ENCODE results near the gene DHX32.

The DHX32 gene

DNA sequence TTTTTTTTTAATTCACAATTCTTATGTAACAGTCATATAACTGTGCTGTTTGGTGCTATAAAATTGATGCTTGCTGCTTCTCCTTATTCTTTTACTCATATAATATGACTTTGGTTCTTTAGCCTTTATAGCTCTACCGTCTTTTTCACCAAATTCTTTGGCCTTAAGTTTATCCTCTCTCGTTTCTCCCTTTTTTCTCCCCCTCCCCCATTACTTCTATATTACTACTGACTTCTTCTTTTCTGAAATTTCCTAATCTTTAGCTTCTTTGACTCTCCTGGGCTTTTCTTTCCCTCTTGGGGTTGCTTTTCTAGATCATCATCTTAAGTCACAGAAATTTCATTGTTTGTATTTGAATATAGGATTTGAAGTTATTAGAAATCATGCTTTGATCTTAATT is 54.0 kb downstream of the DHX32 start:
- Histone ChIP-seq H3K4me1 (ENCODE audit: control insufficient read depth in 2 of 2, insufficient read depth in 2 of 2, low read length in 2 of 2) (peaks cover 11% of the 10 kb centered on the region in 2 donors), H3K4me3 (ENCODE audit: low read length in 2 of 2) (no peak overlapping the region), H3K9me3 (ENCODE audit: control insufficient read depth in 2 of 2, low read length in 2 of 2) (no peaks in the 10 kb centered on the region), H3K27ac (ENCODE audit: low read depth in 2 of 2, low read length in 2 of 2) (no peak overlapping the region), H3K9ac (ENCODE audit: low read depth in 1 of 2, low read length in 2 of 2) (no peak overlapping the region), H3K27me3 (ENCODE audit: control insufficient read depth in 2 of 2, insufficient read depth in 2 of 2, low read length in 2 of 2) (no peaks in the 10 kb centered on the region), H3K36me3 (ENCODE audit: control insufficient read depth in 2 of 2, insufficient read depth in 2 of 2, low read length in 2 of 2) (peaks cover 39 to 42% of the 10 kb centered on the region in 2 donors)

DNA sequence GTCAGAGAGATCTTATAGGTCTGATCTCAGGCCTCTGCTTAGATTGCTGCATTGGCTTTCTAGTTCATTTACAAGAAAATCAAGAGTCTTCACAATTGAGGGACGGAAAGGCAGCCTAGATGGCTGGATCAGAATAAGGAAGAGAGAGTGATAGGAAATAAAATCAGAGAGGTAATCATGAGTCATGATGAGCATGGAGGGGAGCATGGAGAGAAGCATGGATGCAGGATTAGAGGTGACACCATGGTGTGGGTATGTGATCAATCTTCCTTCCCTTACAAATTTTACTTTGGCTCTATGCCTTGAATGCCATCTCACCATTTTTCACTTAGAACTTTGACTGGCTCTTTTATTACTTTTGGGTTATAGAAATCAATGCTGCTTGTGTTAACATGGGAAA is 56.4 kb downstream of the DHX32 start:
- H3K4me3 ChIP-seq (ENCODE audit: low read length in 2 of 2) = peak overlapping the region in 1 of 2 donors; percentile 85

DNA sequence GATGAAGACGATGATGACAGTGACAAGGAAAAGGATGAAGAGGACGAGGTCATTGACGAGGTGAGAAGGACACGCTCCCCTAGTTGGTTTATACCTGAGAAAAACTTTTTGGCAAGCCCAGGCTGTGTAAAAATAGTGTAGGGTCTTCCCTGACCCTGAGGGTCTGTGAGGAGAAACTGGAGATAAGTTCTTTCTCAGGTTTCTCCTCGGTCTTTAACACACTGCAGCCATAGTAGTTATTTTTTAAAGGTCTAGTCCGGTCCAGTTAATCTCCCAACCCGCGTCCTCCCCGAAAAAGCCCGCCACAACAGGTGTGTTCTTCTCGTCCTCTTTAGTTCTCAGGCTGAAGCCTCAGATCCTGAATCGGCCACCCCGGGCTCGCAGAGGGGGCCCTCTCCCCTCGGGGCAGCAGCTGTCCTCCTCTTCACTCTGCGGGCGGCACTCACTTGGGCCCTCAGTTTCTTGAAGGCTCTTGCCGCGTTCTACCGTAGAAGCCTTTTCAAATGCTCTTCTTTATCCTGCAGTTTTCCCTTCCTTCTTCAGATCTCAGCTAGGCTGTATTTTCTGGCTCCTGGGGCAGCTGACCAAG is 57.3 kb downstream of the DHX32 start:
- H3K4me3 ChIP-seq (ENCODE audit: low read length in 2 of 2) = peak overlapping the region; percentile 85 to 86
- H3K27ac ChIP-seq (ENCODE audit: low read depth in 2 of 2, low read length in 2 of 2) = peak overlapping the region; percentile 78 to 89
- no peaks in the 10 kb centered on the region for H3K27me3 ChIP-seq (ENCODE audit: control insufficient read depth in 2 of 2, insufficient read depth in 2 of 2, low read length in 2 of 2)
- H3K9ac ChIP-seq (ENCODE audit: low read depth in 1 of 2, low read length in 2 of 2) = peak overlapping the region; percentile 52 to 72
- no peaks in the 10 kb centered on the region for H3K9me3 ChIP-seq (ENCODE audit: control insufficient read depth in 2 of 2, low read length in 2 of 2)
- H3K36me3 ChIP-seq (ENCODE audit: control insufficient read depth in 2 of 2, insufficient read depth in 2 of 2, low read length in 2 of 2) = peaks cover 12 to 16% of the 10 kb centered on the region in 2 donors
- H3K4me1 ChIP-seq (ENCODE audit: control insufficient read depth in 2 of 2, insufficient read depth in 2 of 2, low read length in 2 of 2) = peaks cover 11 to 14% of the 10 kb centered on the region in 2 donors

More for the DNA sequence above, 56.4 kb downstream of the DHX32 start:
- Histone ChIP-seq H3K9ac (ENCODE audit: low read depth in 1 of 2, low read length in 2 of 2) (peak overlapping the region in 1 of 2 donors; percentile 72), H3K9me3 (ENCODE audit: control insufficient read depth in 2 of 2, low read length in 2 of 2) (no peaks in the 10 kb centered on the region), H3K36me3 (ENCODE audit: control insufficient read depth in 2 of 2, insufficient read depth in 2 of 2, low read length in 2 of 2) (peaks cover 22 to 26% of the 10 kb centered on the region in 2 donors), H3K27me3 (ENCODE audit: control insufficient read depth in 2 of 2, insufficient read depth in 2 of 2, low read length in 2 of 2) (no peaks in the 10 kb centered on the region), H3K27ac (ENCODE audit: low read depth in 2 of 2, low read length in 2 of 2) (no peak overlapping the region), H3K4me1 (ENCODE audit: control insufficient read depth in 2 of 2, insufficient read depth in 2 of 2, low read length in 2 of 2) (peaks cover 11 to 14% of the 10 kb centered on the region in 2 donors)

DNA sequence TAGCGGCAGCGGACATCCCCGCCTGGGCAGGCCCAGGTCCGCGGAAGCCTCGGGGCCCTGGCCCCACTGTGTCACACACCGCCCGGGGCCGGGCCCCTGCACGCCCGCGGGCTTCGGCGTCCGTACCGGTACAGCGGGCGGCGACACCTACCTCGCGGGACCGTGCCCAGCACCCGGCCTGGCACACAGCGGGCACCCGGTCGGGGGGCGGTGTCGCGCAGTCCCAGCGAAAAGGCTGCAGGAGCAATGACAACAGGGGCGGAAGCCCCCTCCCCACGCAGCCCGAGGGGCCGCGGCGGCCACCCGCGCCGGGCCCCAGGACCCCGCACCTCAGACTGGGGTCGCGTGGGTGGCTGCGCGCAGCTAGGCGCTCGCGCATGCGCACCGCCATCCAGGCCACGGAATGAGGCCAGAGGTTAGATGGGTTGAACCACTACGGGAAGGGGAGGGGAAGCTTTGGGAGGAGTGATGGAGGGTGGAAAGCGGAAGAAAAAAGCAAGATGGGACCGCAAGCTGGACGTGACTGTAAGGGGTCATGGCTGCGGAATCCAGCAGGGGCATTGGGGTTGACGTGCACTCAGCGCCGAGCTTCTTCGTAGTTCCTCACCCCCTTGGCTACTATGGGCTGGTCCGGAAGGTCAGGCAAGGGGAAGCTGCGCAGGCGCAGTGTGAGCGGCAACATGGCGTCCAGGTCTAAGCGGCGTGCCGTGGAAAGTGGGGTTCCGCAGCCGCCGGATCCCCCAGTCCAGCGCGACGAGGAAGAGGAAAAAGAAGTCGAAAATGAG is 58.0 kb downstream of the DHX32 start, which contains the start of the genes BCCIP and UROS:
BCCIP (plus strand) TSS at position 669 of the 785 bp plus-strand sequence; CDS start at position 681, 12 bp downstream.
UROS (minus strand) TSS at position 381 of the 785 bp plus-strand sequence. CDS start 6,759 bp downstream, outside the sequence.
- Histone ChIP-seq H3K27me3 (ENCODE audit: control insufficient read depth in 2 of 2, insufficient read depth in 2 of 2, low read length in 2 of 2) (no peaks in the 10 kb centered on the region), H3K4me3 (ENCODE audit: low read length in 2 of 2) (peak within 1 kb of the TSS; percentile 85 to 86), H3K4me1 (ENCODE audit: control insufficient read depth in 2 of 2, insufficient read depth in 2 of 2, low read length in 2 of 2) (peaks cover 11 to 14% of the 10 kb centered on the region in 2 donors), H3K9ac (ENCODE audit: low read depth in 1 of 2, low read length in 2 of 2) (peak within 1 kb of the TSS; percentile 52 to 72), H3K27ac (ENCODE audit: low read depth in 2 of 2, low read length in 2 of 2) (peak within 1 kb of the TSS; percentile 78 to 89), H3K9me3 (ENCODE audit: control insufficient read depth in 2 of 2, low read length in 2 of 2) (no peaks in the 10 kb centered on the region), H3K36me3 (ENCODE audit: control insufficient read depth in 2 of 2, insufficient read depth in 2 of 2, low read length in 2 of 2) (peaks cover 5 to 10% of the 10 kb centered on the region in 2 donors)

DNA sequence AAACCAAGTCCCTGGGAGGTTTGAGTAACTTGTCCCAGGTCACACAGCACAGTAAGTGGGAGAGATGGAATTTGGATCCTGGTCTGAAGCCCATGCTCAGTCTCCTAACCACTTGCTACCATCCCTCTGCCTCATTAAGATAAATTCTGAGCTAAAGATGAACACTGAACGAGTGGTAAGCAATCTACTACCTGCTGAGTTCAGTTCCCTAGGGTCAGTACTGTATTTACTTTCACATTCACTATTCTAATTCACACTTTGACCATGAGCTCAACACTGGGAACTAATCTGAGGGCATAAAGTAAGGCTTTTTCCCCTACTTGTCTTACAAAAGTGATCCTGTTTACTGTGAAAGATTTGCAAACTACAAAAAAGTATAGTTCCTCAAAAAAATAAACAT is 60.4 kb downstream of the DHX32 start:
- Histone ChIP-seq H3K9ac (ENCODE audit: low read depth in 1 of 2, low read length in 2 of 2) (no peak overlapping the region), H3K36me3 (ENCODE audit: control insufficient read depth in 2 of 2, insufficient read depth in 2 of 2, low read length in 2 of 2) (no peaks in the 10 kb centered on the region), H3K4me3 (ENCODE audit: low read length in 2 of 2) (no peak overlapping the region), H3K27ac (ENCODE audit: low read depth in 2 of 2, low read length in 2 of 2) (no peak overlapping the region), H3K4me1 (ENCODE audit: control insufficient read depth in 2 of 2, insufficient read depth in 2 of 2, low read length in 2 of 2) (peaks cover 11 to 14% of the 10 kb centered on the region in 2 donors), H3K27me3 (ENCODE audit: control insufficient read depth in 2 of 2, insufficient read depth in 2 of 2, low read length in 2 of 2) (no peaks in the 10 kb centered on the region), H3K9me3 (ENCODE audit: control insufficient read depth in 2 of 2, low read length in 2 of 2) (no peaks in the 10 kb centered on the region)

DNA sequence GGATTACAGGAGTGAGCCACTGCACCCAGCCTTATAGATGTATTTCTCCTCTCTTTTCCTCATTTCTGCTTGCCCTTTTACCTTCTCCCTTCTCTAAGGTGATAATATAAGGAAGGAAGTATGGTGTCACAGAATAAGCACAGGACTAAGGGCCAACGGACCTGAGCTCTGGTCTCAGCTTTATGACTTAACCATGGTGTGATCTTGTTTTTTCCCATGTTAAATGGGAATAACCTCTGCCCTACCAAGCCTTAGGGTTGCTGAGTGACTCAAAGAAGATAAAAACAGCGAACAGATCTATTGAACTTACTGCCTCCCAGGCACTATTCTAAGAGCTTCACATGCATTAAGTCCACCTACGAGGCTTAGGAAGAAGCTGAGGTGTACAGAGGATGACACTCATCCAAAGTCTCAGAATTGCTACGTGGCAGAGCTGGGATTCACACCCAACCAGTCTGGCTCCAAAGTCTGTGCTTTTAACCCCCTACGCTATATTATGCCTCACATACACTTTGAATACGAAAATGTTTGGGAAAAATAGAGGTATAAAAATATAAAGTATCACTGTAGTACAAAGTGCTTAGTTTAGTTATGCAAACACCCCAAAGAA is 63.6 kb downstream of the DHX32 start:
- no peaks in the 10 kb centered on the region for H3K27me3 ChIP-seq (ENCODE audit: control insufficient read depth in 2 of 2, insufficient read depth in 2 of 2, low read length in 2 of 2)
- H3K27ac ChIP-seq (ENCODE audit: low read depth in 2 of 2, low read length in 2 of 2) = no peak overlapping the region
- H3K4me1 ChIP-seq (ENCODE audit: control insufficient read depth in 2 of 2, insufficient read depth in 2 of 2, low read length in 2 of 2) = peaks cover 0 to 3% of the 10 kb centered on the region in 2 donors
- no peaks in the 10 kb centered on the region for H3K9me3 ChIP-seq (ENCODE audit: control insufficient read depth in 2 of 2, low read length in 2 of 2)
- no peak overlapping the region for H3K4me3 ChIP-seq (ENCODE audit: low read length in 2 of 2)
- H3K9ac ChIP-seq (ENCODE audit: low read depth in 1 of 2, low read length in 2 of 2) = no peak overlapping the region
- H3K36me3 ChIP-seq (ENCODE audit: control insufficient read depth in 2 of 2, insufficient read depth in 2 of 2, low read length in 2 of 2) = peaks cover 12 to 19% of the 10 kb centered on the region in 2 donors

DNA sequence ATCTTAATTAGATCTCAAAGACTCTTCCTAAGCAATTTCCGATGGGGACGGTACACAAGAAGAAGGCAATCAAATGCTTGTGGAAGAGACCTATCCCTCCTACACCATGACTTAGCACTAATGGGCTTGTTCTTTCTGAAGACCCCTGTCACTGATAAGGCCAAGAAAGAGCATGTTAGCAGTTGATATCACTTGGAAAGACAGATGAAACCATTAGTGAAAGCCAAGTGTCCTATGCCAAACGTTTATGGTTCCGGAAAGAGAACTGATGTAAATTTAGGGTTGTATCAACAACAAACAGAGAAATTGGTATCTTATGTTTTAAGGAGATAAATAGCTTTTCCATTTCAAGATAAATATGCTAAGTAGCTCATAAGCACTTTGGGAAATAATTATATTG is 64.5 kb downstream of the DHX32 start:
- peaks cover 12 to 19% of the 10 kb centered on the region in 2 donors for H3K36me3 ChIP-seq (ENCODE audit: control insufficient read depth in 2 of 2, insufficient read depth in 2 of 2, low read length in 2 of 2)
- no peak overlapping the region for H3K9ac ChIP-seq (ENCODE audit: low read depth in 1 of 2, low read length in 2 of 2)
- H3K9me3 ChIP-seq (ENCODE audit: control insufficient read depth in 2 of 2, low read length in 2 of 2) = no peaks in the 10 kb centered on the region
- no peaks in the 10 kb centered on the region for H3K27me3 ChIP-seq (ENCODE audit: control insufficient read depth in 2 of 2, insufficient read depth in 2 of 2, low read length in 2 of 2)
- no peaks in the 10 kb centered on the region for H3K4me1 ChIP-seq (ENCODE audit: control insufficient read depth in 2 of 2, insufficient read depth in 2 of 2, low read length in 2 of 2)
- no peak overlapping the region for H3K4me3 ChIP-seq (ENCODE audit: low read length in 2 of 2)
- H3K27ac ChIP-seq (ENCODE audit: low read depth in 2 of 2, low read length in 2 of 2) = no peak overlapping the region

DNA sequence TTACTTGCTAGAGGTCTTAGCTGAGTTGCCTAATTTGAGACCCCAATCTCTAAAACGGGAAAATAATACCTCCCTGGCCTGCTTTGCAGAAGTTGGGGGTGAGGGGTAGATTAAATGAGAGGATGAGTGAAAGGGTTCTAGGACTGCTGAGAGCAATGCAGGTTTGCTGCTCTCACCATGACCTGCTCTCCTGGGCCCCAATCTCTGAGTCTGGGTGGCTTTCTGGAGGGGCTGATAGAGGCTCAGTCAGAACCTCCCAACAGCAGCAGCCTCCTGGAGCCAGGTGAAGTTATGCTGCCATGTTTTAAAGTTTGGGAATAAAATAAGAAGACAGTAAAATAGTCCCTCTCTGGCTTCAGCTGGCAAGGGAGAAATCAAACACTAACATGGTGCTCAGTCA is 65.3 kb downstream of the DHX32 start:
- Histone ChIP-seq H3K27ac (ENCODE audit: low read depth in 2 of 2, low read length in 2 of 2) (no peak overlapping the region), H3K9ac (ENCODE audit: low read depth in 1 of 2, low read length in 2 of 2) (no peak overlapping the region), H3K4me3 (ENCODE audit: low read length in 2 of 2) (no peak overlapping the region), H3K27me3 (ENCODE audit: control insufficient read depth in 2 of 2, insufficient read depth in 2 of 2, low read length in 2 of 2) (no peaks in the 10 kb centered on the region), H3K4me1 (ENCODE audit: control insufficient read depth in 2 of 2, insufficient read depth in 2 of 2, low read length in 2 of 2) (no peaks in the 10 kb centered on the region), H3K9me3 (ENCODE audit: control insufficient read depth in 2 of 2, low read length in 2 of 2) (no peaks in the 10 kb centered on the region), H3K36me3 (ENCODE audit: control insufficient read depth in 2 of 2, insufficient read depth in 2 of 2, low read length in 2 of 2) (peaks cover 12 to 25% of the 10 kb centered on the region in 2 donors)

DNA sequence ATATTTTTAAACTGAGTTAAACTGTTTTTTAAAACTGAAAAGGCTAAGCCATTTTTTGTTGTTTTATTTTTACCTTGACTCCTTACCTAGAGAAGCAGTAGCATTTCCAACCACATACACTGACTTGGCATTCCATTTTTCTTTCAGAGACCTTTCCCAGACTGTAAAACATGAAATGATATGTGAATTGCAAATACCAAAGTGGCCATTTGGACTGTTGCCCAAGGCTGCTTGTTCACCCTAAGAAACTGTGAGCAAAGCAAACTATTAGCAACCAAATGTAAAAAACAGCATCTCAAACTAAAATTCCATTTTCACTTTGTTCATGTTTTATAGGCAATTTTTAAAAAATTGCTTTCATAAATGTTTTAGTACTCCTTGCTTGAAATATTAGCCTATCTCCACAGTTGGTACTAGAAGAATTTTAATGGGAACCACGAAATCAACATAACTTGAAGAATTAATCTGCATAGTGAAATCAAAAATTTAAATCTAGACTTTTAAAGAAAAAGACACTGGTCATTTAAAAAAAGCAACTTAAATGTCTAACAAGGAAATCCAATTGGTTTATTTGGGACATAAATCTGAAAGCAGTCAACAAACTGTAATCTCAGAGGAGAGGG is 68.9 kb downstream of the DHX32 start:
- Histone ChIP-seq H3K27me3 (ENCODE audit: control insufficient read depth in 2 of 2, insufficient read depth in 2 of 2, low read length in 2 of 2) (no peaks in the 10 kb centered on the region), H3K9ac (ENCODE audit: low read depth in 1 of 2, low read length in 2 of 2) (no peak overlapping the region), H3K27ac (ENCODE audit: low read depth in 2 of 2, low read length in 2 of 2) (no peak overlapping the region), H3K9me3 (ENCODE audit: control insufficient read depth in 2 of 2, low read length in 2 of 2) (no peaks in the 10 kb centered on the region), H3K36me3 (ENCODE audit: control insufficient read depth in 2 of 2, insufficient read depth in 2 of 2, low read length in 2 of 2) (peaks cover 21 to 39% of the 10 kb centered on the region in 2 donors), H3K4me1 (ENCODE audit: control insufficient read depth in 2 of 2, insufficient read depth in 2 of 2, low read length in 2 of 2) (no peaks in the 10 kb centered on the region), H3K4me3 (ENCODE audit: low read length in 2 of 2) (no peak overlapping the region)
